Testis (tissue), 2 donors: ENCODE data around the gene RAB40B.

Experiments used
- CTCF ChIP-seq, 3 experiments: fragments of 450-650 bp in 2 of 3; fragments of 200-600 bp in 1 of 3; sonication (generic) in 1 of 3; IDR thresholded peaks; one replicate each; pipeline ENCODE4 v1.5.1; 2016 to 2019; ENCODE audit warnings: antibody characterized with exemption in 3 of 3, mild to moderate bottlenecking in 2 of 3, moderate library complexity in 1 of 3
- POLR2A ChIP-seq: fragments of 450-650 bp; IDR thresholded peaks from one replicate; pipeline ENCODE4 v1.6.1; 2017; ENCODE audit warnings: antibody characterized with exemption, mild to moderate bottlenecking, moderate library complexity

DNA sequence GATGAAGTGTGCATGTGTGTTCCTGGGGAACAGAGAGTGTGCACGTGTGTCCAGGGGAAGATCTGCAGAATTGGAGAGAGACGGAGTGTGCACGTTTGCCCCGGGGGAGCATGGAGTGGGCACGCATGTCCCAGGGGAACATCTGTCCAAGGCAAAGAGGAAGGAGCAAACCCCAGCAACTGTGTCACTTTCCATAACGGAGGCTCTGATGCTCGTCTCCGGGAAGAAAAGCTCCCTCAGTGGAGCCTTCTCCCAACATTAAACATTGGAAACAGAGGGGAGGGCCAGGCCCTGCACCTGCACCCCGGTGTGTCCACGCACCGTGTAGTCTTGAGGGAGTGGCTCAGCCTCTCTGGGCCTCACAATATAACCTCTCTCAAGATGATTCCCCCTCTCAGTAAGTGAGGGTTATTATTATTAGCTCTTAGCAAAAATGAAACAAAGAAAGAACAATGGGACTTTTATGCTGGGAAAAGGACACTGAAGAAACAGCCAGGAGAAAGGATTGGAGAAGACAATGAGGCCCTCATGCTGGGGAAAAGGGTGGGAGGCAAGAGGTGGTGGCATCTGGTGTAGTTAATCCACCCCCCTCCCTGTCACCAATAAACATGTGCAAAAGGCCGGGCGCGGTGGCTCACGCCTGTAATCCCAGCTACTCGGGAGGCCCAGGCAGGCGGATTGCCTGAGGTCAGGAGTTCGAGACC lies 7.6 kb downstream of the RAB40B start:
- TF ChIP-seq POLR2A (no peak), CTCF (IDR thresholded peaks at IDR 0.05) (no peak)
